ENCODE measurements around the gene SEC61B.
"Not testable (repeated sequence)": the region's sequence is repeated elsewhere in the genome, so short reads cannot be mapped to it uniquely, and the experiment has no call there.

Gene SEC61B

GRCh38 chr9:99192786-99193465 is 29.2 kb upstream of the SEC61B start:
- DNase-seq = no peak

- DNase-seq = no peak
Measured at GRCh38 chr9:99193466-99193821, 28.6 kb upstream of the SEC61B start.

- not testable (repeated sequence) for DNase-seq
Measured at GRCh38 chr9:99196484-99196883, 25.6 kb upstream of the SEC61B start.

- peak in 1 of 2 experiments; percentile 6 for DNase-seq
Measured at GRCh38 chr9:99197124-99197630, 24.9 kb upstream of the SEC61B start.

- no peak for DNase-seq
Measured at GRCh38 chr9:99197987-99198386, 24.1 kb upstream of the SEC61B start.

- DNase-seq = no peak
Measured at GRCh38 chr9:99199938-99200539, 22.0 kb upstream of the SEC61B start.

GRCh38 chr9:99201603-99202002 is 20.5 kb upstream of the SEC61B start:
- no peak for DNase-seq

- no peak for DNase-seq
Measured at GRCh38 chr9:99210572-99210971, 11.5 kb upstream of the SEC61B start.

GRCh38 chr9:99211746-99212145 is 10.3 kb upstream of the SEC61B start:
- DNase-seq = no peak

- no peak for DNase-seq
Measured at GRCh38 chr9:99213197-99213596, 8.9 kb upstream of the SEC61B start.

- DNase-seq = no peak
Measured at GRCh38 chr9:99216073-99216472, 6.0 kb upstream of the SEC61B start.

GRCh38 chr9:99220011-99220410 is 2.1 kb upstream of the SEC61B start:
- DNase-seq = no peak

- no peak for DNase-seq
Measured at GRCh38 chr9:99221266-99221620, 839 bp upstream of the SEC61B start.

- no peak for DNase-seq
Measured at GRCh38 chr9:99222416-99223270, 561 bp downstream of the SEC61B start.

GRCh38 chr9:99224445-99224844 is 2.4 kb downstream of the SEC61B start:
- no peak for DNase-seq

- DNase-seq = no peak
Measured at GRCh38 chr9:99226054-99226453, 4.0 kb downstream of the SEC61B start.

- no peak for DNase-seq
Measured at GRCh38 chr9:99230206-99230605, 8.1 kb downstream of the SEC61B start.

GRCh38 chr9:99231711-99232110 is 9.6 kb downstream of the SEC61B start:
- DNase-seq = peak in 1 of 2 experiments; percentile 1

GRCh38 chr9:99234618-99235017 is 12.5 kb downstream of the SEC61B start:
- no peak for DNase-seq

GRCh38 chr9:99235069-99235468 is 13.0 kb downstream of the SEC61B start:
- DNase-seq = no peak

GRCh38 chr9:99235926-99236634 is 14.0 kb downstream of the SEC61B start:
- DNase-seq = no peak

- no peak for DNase-seq
Measured at GRCh38 chr9:99237356-99237755, 15.3 kb downstream of the SEC61B start.

GRCh38 chr9:99237849-99238248 is 15.8 kb downstream of the SEC61B start:
- DNase-seq = not testable (repeated sequence)

Data from NCI-H446 (cell line).